Measurements from ENCODE around the gene KCNB1. TPM values are rescaled to one million over a fixed set of nuclear protein-coding genes. Genes with fewer than 3 reads are reported as not detected.

Gene KCNB1
- total and polyA plus RNA-seq, 2 experiments from 2014 or later: 0.06 to 0.10 TPM

- Histone ChIP-seq H3K27me3 (peaks cover 3% of the 10 kb centered on the region), H3K27ac (no peak overlapping the region), H3K36me3 (no peaks in the 10 kb centered on the region), H3K4me3 (no peak overlapping the region), H3K4me1 (ENCODE audit: low read depth) (no peaks in the 10 kb centered on the region), H3K9me3 (ENCODE audit: low read depth) (no peaks in the 10 kb centered on the region)
- TF ChIP-seq, protein P1, sequence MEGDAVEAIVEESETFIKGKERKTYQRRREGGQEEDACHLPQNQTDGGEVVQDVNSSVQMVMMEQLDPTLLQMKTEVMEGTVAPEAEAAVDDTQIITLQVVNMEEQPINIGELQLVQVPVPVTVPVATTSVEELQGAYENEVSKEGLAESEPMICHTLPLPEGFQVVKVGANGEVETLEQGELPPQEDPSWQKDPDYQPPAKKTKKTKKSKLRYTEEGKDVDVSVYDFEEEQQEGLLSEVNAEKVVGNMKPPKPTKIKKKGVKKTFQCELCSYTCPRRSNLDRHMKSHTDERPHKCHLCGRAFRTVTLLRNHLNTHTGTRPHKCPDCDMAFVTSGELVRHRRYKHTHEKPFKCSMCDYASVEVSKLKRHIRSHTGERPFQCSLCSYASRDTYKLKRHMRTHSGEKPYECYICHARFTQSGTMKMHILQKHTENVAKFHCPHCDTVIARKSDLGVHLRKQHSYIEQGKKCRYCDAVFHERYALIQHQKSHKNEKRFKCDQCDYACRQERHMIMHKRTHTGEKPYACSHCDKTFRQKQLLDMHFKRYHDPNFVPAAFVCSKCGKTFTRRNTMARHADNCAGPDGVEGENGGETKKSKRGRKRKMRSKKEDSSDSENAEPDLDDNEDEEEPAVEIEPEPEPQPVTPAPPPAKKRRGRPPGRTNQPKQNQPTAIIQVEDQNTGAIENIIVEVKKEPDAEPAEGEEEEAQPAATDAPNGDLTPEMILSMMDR (IDR thresholded peaks at IDR 0.05; ENCODE audit: low read depth, low read length): no peak
- DNase-seq (ENCODE audit: low read depth in 1 of 2, low spot score in 1 of 2): no peak
These were observed 107.3 kb downstream of the KCNB1 start for GRCh38 chr20:49375170-49375569.

DNA sequence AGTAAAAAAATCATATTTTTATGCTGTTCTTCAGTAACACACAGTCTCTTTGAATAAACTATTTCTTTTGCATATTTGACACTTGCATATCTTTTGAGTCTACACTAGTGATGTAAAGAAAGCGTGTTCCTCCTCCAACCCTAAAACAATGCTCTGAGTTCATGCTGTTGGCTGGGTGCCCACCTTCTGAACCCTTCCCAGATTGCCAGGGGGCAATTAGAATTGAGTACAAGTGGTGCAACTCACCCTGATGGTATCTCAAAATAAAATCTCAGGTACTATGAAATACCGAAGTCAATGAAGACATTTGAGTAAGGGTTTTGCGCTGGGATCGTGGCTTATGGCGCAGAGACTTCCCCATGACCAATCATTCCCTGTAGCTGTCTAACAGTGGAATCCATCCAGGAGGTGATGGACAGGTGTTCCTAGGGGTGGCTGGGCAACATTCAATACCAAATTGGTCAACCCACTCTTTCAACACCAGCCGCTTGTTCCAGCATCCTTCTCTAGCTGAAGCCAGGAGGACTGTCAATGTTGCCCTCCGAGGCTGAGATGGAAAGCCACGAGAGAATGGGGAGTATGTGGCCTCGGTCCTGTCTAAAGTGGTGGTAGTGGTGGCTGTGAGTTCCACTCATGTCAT is 110.3 kb downstream of the KCNB1 start:
- TF ChIP-seq, protein P1 (IDR thresholded peaks at IDR 0.05; ENCODE audit: low read depth, low read length): no peak
- Histone ChIP-seq H3K27ac (no peak overlapping the region), H3K27me3 (peaks cover under 1% of the 10 kb centered on the region)

GRCh38 chr20:49368596-49368995 is 113.9 kb downstream of the KCNB1 start:
- Histone ChIP-seq H3K36me3 (no peaks in the 10 kb centered on the region), H3K4me3 (no peak overlapping the region), H3K27me3 (no peaks in the 10 kb centered on the region), H3K9me3 (ENCODE audit: low read depth) (no peaks in the 10 kb centered on the region), H3K4me1 (ENCODE audit: low read depth) (no peaks in the 10 kb centered on the region), H3K27ac (no peak overlapping the region)
- DNase-seq (ENCODE audit: low read depth in 1 of 2, low spot score in 1 of 2): no peak
- TF ChIP-seq, protein P1 (IDR thresholded peaks at IDR 0.05; ENCODE audit: low read depth, low read length): no peak

More for the DNA sequence above, 110.3 kb downstream of the KCNB1 start:
- no peak overlapping the region for H3K4me3 ChIP-seq
- H3K4me1 ChIP-seq (ENCODE audit: low read depth): no peaks in the 10 kb centered on the region
- no peaks in the 10 kb centered on the region for H3K9me3 ChIP-seq (ENCODE audit: low read depth)
- H3K36me3 ChIP-seq: no peaks in the 10 kb centered on the region
- DNase-seq (ENCODE audit: low read depth in 1 of 2, low spot score in 1 of 2): no peak

- H3K27me3 ChIP-seq: no peaks in the 10 kb centered on the region
- H3K4me3 ChIP-seq: no peak overlapping the region
- no peaks in the 10 kb centered on the region for H3K4me1 ChIP-seq (ENCODE audit: low read depth)
- no peaks in the 10 kb centered on the region for H3K9me3 ChIP-seq (ENCODE audit: low read depth)
- no peak overlapping the region for H3K27ac ChIP-seq
- no peaks in the 10 kb centered on the region for H3K36me3 ChIP-seq
- TF ChIP-seq, protein P1 (IDR thresholded peaks at IDR 0.05; ENCODE audit: low read depth, low read length): no peak
- no peak for DNase-seq (ENCODE audit: low read depth in 1 of 2, low spot score in 1 of 2)
These were observed 115.4 kb downstream of the KCNB1 start for GRCh38 chr20:49367113-49367512.

DNA sequence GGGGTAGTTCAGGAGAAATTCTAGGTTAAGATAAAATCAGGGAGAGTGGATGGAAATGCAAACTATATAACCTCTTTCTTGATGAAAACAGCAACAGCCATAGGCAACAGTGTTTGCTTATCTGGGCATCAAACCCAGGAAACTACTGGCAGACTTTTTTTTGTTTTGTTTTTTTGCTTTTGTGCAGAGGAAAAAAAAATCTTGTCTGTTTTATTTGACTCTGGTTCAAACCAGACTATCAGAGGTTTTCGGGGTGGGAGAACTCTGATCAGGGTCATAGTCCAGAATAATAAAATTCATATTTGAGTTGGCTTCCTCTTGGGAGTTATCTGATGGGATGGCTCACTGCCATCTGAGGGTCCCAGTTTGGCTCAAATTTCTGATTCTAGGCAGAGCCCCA is 115.8 kb downstream of the KCNB1 start:
- TF ChIP-seq, protein P1 (IDR thresholded peaks at IDR 0.05; ENCODE audit: low read depth, low read length): no peak
- Histone ChIP-seq H3K4me3 (no peak overlapping the region), H3K9me3 (ENCODE audit: low read depth) (no peaks in the 10 kb centered on the region)

More for the DNA sequence above, 115.8 kb downstream of the KCNB1 start:
- Histone ChIP-seq H3K36me3 (no peaks in the 10 kb centered on the region), H3K27me3 (no peaks in the 10 kb centered on the region), H3K4me1 (ENCODE audit: low read depth) (no peaks in the 10 kb centered on the region), H3K27ac (no peak overlapping the region)
- DNase-seq (ENCODE audit: low read depth in 1 of 2, low spot score in 1 of 2): no peak

All from cardiac muscle cell (in vitro differentiated cells and primary cell).